NCI-H526 treated with DMSO at 0.1 percent for 48 hours (cell line): ENCODE data around the gene HLCS.

Source experiments
- DNase-seq: peaks from one replicate; lab custom pipeline; 2025; lab: John Stamatoyannopoulos, UW

Gene HLCS

DNA sequence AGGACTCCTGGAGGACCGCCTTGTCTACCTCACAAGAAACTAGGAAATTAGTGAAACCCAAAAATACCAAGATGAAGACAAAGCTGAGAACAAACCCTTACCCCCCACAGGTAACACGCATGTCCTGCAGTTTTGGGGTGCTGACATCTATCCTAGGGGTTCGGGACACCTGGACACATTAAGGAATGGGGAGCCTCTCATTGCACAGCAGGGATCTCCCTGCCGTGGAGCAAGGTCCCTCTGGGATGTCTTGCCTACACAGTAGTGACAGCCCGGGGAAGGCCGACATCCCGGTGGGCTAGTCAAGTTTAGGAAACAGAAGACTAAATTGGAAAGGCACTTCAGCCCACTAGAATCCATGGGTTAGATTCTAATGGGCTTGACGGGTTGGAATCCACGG, 223.0 kb downstream of the HLCS start:
- DNase-seq: no peak

DNA sequence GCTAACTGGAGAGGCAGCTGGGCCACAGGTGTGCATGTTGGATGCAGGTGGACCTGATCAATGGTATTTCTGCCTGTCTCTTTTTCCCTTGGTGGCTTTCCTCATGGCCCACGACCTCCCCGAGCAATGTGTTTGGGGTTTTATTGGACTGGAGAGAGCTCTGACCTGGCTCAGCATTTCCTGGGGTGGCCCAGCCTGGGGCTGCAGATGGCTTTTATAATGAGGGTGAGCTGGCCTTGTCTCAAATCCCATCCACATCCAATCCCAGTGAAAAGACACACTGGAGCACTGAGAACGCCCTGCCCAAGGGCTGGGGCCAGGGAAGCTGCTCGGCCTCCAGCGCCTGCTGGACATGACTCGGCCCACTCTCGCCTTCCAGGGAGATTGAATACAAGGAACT, 223.5 kb downstream of the HLCS start:
- no peak for DNase-seq

DNA sequence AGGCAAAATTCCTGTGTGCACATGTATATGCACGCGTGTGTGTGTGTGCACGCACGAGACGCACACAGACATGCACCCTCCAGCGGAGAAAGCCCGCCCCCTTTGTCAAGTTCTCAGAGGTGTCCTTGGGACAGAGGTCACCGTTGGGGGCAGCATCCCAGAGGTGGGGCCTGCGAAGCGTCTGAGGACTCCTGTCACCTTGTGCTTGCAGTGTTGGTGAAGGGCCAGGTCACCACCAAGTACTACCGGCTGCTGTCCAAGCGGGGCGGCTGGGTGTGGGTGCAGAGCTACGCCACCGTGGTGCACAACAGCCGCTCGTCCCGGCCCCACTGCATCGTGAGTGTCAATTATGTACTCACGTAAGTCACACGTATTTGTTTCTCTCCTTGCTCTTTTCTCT, 225.0 kb downstream of the HLCS start:
- DNase-seq: no peak

DNA sequence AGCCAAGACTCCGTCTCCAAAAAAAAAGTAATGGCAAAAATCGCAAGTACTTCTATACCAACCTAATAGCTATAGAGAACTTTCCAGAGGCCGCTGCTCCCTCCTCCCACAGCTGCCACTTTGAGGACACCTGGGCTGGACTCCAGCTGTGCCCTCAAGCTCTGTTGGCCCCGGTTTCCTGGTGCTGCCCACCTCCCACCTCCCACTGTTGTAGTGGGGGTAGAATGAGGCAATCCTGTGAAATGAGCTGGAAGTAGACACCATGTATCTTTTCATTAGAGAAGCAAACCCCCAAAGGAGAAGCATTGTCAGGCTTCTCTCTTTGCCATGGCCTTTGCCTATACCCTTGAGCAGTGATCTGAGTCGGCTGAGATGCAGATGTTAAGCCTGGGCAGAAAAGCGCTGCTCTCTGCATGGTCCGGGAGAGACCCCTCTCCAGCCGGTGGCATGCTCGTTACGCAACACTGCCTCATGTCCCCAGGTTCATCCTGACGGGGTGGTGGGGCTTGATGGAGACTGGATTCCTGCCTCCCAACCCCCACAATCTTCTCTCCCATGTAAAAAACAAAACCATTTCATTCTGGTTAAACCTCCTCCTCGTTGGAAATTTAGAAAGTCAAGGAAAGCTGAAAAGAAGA, 227.9 kb downstream of the HLCS start:
- DNase-seq: no peak

DNA sequence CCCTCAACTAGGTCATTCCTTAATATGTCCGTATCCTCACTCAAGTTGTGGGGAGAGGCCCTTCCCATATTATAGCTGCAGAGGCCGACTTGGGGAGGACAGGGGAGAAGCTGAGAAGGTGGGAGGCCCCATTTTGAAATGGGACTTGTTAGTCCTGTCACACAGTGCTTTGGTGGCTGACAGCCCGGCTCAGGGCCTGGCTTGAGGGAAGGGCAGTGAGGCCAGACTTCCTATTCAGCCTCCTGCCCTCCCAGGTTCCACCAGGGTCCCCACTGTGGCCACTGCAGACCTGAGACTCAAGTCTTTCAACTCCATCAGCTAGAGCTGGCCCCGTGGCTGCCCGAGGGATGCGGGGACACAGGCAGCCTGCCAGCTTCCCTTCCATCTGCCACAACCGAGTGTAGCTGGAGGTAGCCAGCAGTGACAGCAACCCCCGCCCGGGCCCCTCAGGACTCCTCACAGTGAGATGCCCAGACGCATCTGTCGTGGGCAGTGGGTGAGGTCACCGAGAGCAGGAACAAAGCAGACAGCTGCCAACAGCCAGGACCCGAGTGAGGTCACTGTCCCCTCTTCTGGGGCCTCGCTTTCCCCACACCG, 230.6 kb downstream of the HLCS start:
- DNase-seq: no peak

DNA sequence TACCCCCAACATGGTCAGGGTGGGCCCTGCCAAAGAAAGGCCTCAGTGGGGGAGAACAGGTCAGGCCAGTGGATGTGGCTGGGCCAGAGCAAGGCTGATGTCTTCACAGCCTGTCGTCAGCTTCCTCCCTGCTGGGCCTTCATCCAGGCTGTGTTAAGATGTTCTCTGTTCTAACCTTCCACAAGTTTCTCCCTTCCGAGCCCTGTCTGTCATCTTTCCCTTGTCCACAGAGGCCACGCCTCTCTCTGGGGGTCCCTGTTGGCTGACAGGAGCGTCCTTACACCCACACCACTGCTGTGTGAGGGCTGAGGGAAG, 231.3 kb downstream of the HLCS start:
- DNase-seq: no peak

DNA sequence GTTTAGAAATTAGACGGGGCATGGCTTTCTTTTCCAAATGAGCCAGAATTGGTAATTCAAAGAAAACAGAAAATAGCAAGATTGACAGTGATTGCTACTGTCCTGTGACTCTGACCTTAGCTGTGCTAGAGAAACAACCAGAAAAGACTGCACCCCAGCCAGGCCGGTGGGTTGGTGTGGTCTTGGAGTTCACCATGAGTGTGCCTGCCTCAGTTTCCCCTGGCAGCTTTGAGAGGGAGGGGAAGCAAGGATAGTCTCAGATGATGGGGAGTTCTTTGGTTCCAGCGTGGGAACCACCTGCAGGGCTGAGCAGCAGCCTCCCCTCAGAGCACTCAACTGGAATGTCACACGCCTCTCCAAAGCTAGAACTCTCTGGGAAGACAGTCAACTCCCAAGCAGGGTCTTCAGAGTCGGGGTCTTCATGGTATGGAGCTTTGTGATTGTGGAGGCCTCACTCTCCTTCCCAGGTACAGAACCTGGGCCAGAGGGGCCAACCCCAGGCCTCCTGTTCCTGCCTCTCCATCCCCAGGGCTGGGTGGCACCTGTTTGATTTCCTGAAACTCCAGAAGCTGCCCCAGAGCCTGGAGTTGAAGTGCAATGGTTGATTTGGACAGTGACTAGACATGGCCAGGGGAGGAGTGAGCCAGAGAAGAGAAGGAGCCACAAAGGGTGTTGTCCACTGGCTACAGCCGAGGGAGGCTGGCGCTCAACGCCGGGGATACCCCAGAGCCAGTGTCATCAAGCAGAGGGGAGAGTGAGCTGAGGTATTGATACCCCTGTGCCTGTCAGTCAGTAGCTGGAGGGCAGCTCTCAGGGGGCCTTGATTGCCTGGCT, 231.9 kb downstream of the HLCS start:
- no peak for DNase-seq

DNA sequence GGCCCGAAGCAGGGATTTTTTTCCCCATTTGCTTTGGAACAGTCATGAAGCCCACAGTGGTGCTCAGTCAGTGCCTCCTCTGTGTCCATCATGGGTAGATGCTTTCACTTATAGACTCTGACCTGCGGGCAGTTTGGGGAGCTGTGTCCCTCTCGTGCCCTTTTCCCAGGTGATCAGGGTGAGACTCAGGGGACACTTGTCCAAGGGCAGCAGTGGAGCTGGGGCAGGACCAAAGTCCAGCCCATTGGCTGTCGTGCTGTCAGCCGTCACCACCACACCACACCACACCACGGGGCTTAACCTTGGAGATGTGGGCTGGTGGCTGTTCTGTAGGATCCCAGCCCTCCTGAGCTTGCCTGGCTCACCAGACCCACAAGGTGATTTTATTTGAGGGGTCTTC, 232.6 kb downstream of the HLCS start:
- DNase-seq: no peak

DNA sequence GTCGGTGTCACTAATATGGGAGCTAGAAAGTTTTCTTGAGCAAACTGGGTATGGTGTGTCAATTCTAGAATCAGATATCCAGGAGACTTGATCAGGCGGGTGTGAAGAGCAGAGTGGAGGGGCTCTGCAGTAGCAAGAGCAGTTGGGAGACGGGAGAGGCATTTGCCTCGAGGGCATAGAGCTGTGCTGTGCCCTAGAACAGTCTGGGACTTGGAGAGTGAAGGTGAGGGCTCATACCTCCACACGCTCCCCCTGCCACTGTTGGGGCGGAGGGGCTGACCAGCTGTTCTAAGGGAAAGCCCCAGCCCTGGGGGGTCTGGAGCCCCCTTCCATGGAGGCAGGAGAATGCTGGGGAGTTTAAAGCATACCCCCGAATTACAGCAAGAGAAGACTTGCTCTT, 233.7 kb downstream of the HLCS start:
- DNase-seq: no peak

DNA sequence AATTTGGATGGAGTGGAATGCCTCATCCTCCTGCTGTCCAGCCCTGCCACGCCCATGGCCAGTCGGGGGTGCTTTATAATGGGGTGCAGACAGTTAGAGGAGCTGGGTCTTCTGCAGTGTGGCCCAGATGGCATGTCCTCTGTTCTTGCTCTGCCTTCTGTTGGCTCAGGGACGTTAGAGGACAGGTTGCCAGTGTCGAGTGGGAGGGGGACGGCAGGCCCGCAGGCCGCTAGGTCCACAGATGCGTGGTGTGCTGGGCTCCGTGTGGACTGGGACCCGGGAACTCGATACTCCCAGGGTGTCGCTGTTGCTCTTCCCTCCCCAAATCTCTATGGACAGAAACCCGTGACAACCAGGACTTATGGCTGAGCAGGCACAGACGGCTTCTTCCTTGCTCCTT, 234.3 kb downstream of the HLCS start:
- DNase-seq: no peak

DNA sequence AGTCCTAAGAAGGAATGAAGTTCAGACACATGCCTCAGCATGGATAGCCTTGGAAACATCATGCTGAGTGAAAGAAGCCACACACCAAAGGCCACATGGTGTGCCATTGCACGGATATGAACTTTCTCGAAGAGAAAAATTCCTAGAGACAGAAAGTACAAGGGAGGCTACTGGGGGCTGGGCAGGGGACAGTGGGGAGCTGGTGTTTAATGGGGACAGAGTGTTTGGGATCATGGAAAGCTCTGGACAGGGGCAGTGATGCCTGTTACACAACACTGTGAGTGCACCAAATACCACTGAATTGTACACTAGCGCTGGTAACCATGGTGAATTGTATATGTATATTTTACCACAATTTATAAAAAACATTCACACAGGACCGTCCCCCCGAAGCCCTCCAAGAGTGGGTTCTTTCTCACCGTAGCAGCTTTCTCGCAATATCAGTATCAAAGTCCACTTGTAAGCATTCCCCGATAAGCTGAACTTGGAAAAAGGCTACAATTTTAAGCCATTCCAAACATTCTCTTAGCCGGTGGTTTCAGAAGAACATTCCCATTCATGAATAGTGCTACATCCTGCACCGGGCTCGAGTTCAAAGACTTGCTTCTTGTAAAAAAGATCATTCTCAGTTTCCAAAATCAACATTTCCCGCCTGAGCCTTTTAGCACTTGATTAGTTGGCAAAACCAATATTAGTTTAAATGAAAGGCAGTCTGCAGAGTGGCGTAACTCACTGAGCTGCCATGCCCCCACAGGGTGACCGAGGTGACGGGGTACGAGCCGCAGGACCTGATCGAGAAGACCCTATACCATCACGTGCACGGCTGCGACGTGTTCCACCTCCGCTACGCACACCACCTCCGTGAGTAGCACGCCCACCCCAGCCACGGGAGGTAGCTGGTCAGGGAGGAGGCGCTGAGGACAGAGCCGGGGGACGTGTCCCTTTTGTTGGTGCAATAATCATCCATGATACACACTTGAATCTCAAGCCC, 235.9 kb downstream of the HLCS start:
- DNase-seq: no peak

DNA sequence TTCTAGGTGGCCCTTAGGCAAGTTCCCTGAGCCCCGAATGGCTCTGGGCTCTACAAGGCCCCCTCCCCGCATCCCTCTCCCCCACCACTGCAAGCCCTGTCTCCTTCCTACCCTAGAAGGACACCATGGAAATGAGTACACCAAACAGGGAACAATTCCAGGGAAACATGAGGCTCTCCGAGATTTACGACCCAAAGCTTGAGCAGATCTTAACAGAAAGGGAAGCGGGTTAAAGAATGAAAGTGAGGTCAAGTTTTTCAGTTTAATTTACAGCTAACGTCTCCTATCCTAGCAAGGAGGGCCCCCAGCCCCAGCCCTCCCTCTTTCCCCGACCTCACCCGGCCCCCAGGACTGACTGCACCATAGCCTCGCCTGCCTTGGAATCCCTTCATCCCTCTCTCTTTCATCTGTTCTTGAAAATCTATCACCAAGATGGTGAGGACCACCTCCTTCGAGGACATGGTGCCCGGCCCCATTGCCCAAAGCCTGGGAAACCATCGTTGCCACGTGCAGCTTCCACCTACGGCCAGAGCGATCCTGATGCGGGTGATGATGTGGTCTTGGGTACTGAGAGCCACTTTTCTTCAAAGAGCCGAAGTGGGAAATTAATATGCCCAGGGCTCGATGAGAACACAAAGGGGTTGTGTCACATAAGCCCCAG, 237.0 kb downstream of the HLCS start:
- DNase-seq: no peak

DNA sequence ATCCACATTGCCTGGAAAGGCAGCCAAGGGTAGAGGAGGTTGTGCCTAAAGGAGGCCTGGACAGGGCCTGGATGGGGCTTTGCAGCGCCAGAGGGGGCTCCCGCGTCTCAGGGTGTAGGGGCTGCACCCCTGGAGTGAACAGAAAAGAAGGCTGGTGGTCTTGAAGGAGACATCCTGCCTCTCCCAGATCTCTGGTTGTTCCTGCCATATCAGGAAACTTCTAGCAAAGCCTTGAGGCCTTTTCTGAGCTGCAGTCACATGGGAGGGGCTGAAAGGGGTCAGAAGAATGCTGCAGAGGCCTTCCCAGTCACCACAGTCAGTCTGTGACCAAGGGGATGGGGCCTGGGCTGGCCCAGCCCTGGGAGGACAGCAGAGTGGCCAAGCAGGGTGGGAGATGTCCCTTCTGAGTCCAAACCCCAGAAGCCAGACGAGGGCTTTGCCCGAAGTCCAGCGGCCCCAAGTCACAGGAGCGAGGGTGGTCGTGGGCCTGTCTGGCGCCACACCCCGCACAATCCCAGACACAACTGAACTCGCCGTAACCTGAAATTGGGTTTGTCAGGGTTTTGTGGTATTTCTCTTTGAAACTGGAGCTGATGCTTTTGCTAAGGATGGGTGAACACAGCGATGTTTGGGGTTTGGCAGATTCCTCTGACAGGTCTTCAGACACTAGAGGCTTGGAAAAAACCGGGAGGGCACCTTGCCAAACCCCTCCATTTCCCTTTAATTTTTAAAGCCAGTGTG, 237.9 kb downstream of the HLCS start:
- no peak for DNase-seq

DNA sequence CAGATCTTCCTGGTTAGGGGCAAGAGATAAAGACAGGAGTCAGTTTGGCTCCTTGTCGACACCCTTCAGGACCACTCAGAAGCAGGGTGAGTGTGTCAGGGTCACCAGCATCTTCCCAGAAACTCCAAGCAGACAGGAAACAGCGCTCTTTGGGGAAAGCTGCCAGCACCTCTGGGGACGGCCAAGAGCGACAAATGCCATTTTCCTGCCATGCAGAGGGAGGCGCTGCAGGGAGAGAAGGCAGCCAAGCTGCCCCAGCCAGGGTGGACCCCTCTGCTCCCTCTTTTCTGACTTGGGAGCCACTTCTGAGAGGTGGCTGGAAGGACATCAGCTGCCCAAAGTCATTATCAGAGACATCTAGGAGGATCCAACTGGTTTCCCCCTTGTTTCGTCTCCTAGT, 238.6 kb downstream of the HLCS start:
- DNase-seq: no peak

DNA sequence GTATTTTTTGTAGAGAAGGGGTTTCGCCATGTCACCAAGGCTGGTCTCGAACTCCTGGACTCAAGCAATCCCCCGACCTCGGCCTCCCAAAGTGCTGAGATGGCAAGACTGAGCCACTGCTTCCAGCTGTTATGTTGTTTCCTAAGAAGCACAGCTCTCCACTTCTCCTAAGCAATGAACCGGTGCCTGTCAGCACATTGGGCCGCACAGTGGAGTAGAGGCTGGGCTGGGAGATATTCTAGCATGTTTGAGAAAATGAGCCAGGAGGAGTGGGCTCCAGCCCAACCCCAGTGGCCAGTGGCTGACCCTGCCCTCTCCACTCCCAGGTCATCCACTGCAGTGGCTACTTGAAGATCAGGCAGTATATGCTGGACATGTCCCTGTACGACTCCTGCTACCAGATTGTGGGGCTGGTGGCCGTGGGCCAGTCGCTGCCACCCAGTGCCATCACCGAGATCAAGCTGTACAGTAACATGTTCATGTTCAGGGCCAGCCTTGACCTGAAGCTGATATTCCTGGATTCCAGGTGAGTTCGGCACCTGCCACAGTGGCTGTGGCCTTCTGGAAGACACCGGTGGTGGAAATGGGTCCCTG, 240.6 kb downstream of the HLCS start:
- no peak for DNase-seq

DNA sequence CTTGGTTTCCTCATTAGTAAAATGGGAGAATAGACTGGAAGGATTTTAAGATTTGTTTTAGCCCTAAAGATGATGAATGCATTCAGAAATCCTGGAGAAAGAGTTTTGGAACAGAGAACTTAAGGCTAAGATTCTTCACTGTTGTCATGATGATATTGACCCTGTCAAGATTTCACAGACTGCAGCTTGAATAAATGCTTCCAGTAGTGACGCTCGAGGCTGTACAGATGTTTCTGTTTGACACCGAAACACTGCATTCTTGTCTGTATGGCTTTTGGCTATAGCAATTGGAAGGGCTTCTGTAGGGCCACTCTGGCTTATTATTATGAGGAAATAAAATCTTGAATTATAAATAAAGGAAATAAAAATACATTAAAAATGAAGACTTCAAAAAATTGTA, 241.8 kb downstream of the HLCS start:
- no peak for DNase-seq

DNA sequence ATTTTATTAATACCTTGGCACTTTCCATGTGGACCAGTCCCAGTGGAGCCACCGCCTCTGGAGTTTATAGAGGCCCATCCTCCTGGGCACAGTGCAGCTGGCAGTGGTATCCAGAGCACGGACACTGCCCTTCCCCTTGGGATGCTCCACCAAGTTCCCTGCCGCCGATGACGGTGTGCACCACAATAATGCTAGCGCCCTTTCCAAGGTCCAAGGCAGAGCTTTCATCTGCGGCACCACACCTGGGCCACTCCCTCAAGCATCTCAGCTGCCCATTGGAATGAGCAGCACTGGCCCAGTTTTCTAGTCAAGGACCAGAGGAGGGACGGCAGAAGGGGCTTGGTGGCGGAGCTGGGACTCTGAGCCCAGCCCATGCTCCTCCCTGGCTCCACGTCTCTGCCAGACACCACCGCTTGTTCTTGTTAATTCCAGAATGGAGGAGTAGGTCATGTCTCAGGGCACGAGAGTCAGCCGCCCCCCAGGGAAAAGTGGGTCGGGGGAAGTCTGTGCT, 243.0 kb downstream of the HLCS start:
- no peak for DNase-seq

DNA sequence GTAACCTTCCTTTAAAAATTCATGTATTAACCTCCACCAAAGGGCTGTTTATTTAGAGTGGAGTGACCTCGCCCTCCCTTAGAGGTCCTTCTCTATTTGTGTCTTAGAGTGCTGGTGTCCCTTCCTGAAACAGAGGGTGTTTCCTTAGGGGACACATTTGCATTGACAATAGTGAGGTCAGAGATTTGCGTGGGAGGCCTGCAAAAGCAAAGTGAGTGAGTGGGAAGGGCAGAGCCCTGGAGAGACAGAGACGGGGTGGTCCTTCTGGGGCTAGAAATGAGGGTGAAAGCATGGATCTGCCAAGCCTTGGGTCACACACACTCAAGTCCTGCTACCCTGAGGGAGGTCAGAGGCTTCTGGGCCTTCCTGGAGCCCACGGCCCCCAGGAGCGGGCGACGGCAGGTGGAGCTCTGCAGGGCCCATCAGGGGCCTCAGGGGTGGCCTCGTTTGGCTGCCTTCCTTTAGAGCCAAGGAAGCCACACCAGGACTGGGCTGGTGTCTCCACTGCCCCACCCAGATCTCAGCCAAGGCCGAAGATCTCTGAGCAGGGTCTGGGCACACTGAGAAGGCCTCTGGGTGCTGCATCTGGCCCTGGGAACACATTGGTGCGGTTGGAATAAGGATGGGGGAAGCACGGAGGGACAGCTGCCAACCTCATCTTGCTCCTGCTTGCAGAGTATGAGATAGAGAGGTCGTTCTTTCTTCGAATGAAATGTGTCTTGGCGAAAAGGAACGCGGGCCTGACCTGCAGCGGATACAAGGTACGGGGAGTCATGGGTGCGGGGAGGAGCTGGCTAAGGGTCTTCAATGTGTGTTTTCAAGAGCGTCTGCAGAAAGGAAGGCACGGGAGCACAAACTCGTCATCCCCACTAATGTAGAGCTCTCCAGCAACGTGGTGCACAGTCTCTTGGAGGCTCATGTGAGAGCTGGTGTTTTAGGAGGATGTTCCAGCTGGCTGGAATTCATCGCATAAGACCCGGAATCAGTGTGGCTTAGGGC, 243.8 kb downstream of the HLCS start:
- DNase-seq: no peak

DNA sequence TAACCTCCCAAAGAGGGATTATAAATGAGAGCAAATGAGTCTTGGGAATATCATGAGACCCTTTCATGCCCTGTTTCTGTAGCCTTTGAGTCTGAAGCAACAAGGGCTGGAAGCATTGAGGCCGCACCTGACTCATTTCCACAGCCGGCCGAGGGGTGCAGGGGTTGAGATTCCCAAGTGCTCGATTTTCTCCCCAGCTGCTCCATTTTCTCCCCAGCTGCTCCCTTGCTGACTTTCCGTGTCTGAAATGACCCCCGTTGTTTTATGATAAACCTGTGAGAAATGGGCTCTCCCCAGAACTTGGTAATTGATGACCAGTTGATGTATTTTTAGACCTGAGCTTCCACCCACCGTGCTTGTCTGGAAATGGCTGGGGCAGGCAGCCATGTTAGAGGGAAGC, 244.7 kb downstream of the HLCS start:
- no peak for DNase-seq
